Measurements from ENCODE around the gene RERE. TPM values are rescaled to one million over a fixed set of nuclear protein-coding genes. Genes with fewer than 3 reads are reported as not detected.

Gene RERE
- total and polyA plus RNA-seq, 2 donors (not counting 3 experiments of a cell fraction or from before 2014, with no cell fraction given), result 14.1 to 113 TPM

DNA sequence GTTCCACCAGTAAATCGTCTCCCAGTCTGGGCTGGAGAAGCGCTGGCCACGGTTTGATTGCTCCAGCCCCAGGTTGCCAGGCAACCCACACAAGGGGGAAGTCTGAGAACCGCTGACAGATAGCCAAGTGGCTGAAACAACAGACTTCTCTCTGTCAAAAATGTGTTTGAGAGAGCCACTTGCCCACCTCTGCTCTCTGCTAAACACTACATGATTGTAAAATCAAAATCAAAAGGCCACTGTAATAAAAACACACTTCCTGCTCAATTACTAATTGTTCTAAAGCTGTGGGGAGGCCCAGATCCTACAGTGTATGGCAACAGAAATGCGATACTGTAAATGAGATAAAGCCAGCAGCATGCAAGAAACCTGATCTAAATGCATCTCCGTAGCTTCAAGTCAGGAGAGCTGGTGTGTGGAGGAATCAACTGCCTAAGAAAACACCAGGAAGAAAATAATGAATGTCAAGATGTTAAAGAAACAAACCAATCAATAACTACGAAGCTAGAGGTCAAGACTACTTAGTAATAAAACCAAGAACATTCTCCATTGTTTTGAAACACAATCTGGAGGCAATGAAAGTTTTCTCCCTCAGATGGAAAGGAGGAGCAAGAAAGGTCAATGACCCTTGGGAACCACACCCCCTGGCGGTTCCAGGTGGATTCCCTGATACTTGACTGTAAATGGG, 378.3 kb downstream of the RERE start:
- Histone ChIP-seq H3K9me1 (replicated peaks; ENCODE audit: control insufficient read depth, extremely low read depth, insufficient read depth, low read length) (no peaks in the 10 kb centered on the region), H4K20me1 (replicated peaks; ENCODE audit: control insufficient read depth, extremely low read depth, insufficient read depth, low read length) (no peaks in the 10 kb centered on the region), H3K27ac (ENCODE audit: insufficient read depth, low read depth, low read length) (peak overlapping the region; percentile 35), H3K9ac (replicated peaks; ENCODE audit: extremely low read depth, insufficient read depth, low read length) (no peak overlapping the region), H3K4me3 (replicated peaks in 1 of 3; ENCODE audit: insufficient read depth in 1 of 3, low read depth in 1 of 3, low read length in 3 of 3) (no peak overlapping the region), H3K27me3 (ENCODE audit: control insufficient read depth in 2 of 2, insufficient read depth in 2 of 2, low read length in 2 of 2) (no peaks in the 10 kb centered on the region), H2AFZ (ENCODE audit: low read depth, low read length) (no peak overlapping the region), H3K79me2 (ENCODE audit: control insufficient read depth, insufficient read depth, low read length) (no peaks in the 10 kb centered on the region), H3K4me1 (ENCODE audit: control insufficient read depth, extremely low read depth, insufficient read depth, low read length) (peaks cover 11% of the 10 kb centered on the region), H3K9me3 (replicated peaks; ENCODE audit: control insufficient read depth, insufficient read depth, low read length) (no peaks in the 10 kb centered on the region), H3K4me2 (ENCODE audit: insufficient read depth, low read length) (peak overlapping the region; percentile 6), H3K36me3 (ENCODE audit: control insufficient read depth in 2 of 2, extremely low read depth in 1 of 2, insufficient read depth in 2 of 2, low read length in 2 of 2) (no peaks in the 10 kb centered on the region)
- no peak for TF ChIP-seq GATA2 (IDR thresholded peaks at IDR 0.05; ENCODE audit: insufficient read depth, insufficient read length, low read depth, low read length)
- TF ChIP-seq MYC (IDR thresholded peaks at IDR 0.05; ENCODE audit: low read depth, low read length), result no peak
- TF ChIP-seq POLR2AphosphoS5 (IDR thresholded peaks at IDR 0.05; ENCODE audit: insufficient read depth, low read depth, low read length), result no peak
- ChIA-PET POLR2A (no interaction called here), CTCF (interaction anchor here (0.8 to 1.7 kb wide), 8 partner anchors 10 to 410 kb away, joined by 3 to 4 read pairs (median 3); no protein-coding TSS in a partner anchor)
- DNase-seq (ENCODE audit: low read depth, low spot score), result peak; percentile 90
- no TSS peak for BruUV-seq (replicated peaks)
- FAIRE-seq, result peak; percentile 76
- dilution Hi-C loops (cut with MboI; ENCODE audit: extremely low pct_ligation_motif_present, low sequenced_read_pairs), result no loop called here
- intact Hi-C loops (cut with micrococcal nuclease), result no loop called here

DNA sequence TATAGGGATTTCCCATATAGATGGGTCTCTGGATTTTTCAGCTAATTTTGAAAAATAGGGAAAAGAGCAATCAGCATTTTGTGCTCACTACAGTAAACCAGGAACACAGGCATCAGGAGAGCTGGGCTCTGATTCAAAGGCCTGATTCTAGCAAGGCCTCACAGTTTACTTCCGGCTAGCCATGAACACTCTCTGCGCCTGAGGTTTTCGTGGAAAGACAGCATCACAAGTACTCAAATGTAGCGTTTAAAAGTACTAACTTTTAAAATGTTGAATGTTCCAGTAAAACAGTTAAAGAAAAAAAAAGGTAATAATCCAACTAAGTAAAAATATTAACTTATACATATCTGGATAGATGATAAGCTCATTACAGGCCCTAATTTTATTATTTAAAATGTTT, 379.0 kb downstream of the RERE start:
- dilution Hi-C loops (cut with MboI; ENCODE audit: extremely low pct_ligation_motif_present, low sequenced_read_pairs), result no loop called here
- TF ChIP-seq FOS (IDR thresholded peaks at IDR 0.05; ENCODE audit: borderline replicate concordance, insufficient read depth, low read length), result no peak
- TF ChIP-seq POLR2AphosphoS5 (IDR thresholded peaks at IDR 0.05; ENCODE audit: insufficient read depth, low read depth, low read length), result no peak
- TF ChIP-seq JUN (IDR thresholded peaks at IDR 0.05; ENCODE audit: borderline replicate concordance, insufficient read depth, insufficient read length, low read depth), result no peak
- no peak for TF ChIP-seq MYC (IDR thresholded peaks at IDR 0.05; ENCODE audit: low read depth, low read length)
- POLR2A ChIA-PET, result no interaction called here
- no peaks in the 10 kb centered on the region for H3K9me1 ChIP-seq (replicated peaks; ENCODE audit: control insufficient read depth, extremely low read depth, insufficient read depth, low read length)
- no peak for DNase-seq (ENCODE audit: low read depth, low spot score)
- no peak for FAIRE-seq
- H3K36me3 ChIP-seq (ENCODE audit: control insufficient read depth in 2 of 2, extremely low read depth in 1 of 2, insufficient read depth in 2 of 2, low read length in 2 of 2), result no peaks in the 10 kb centered on the region
- intact Hi-C loops (cut with micrococcal nuclease), result no loop called here
- no peaks in the 10 kb centered on the region for H3K27me3 ChIP-seq (ENCODE audit: control insufficient read depth in 2 of 2, insufficient read depth in 2 of 2, low read length in 2 of 2)
- H3K79me2 ChIP-seq (ENCODE audit: control insufficient read depth, insufficient read depth, low read length), result no peaks in the 10 kb centered on the region
- no peak overlapping the region for H3K4me2 ChIP-seq (ENCODE audit: insufficient read depth, low read length)
- peaks cover 11% of the 10 kb centered on the region for H3K4me1 ChIP-seq (ENCODE audit: control insufficient read depth, extremely low read depth, insufficient read depth, low read length)
- H3K9ac ChIP-seq (replicated peaks; ENCODE audit: extremely low read depth, insufficient read depth, low read length), result peak overlapping the region; percentile 22
- H2AFZ ChIP-seq (ENCODE audit: low read depth, low read length), result no peak overlapping the region
- no TSS peak for BruUV-seq (replicated peaks)
- H3K4me3 ChIP-seq (replicated peaks in 1 of 3; ENCODE audit: insufficient read depth in 1 of 3, low read depth in 1 of 3, low read length in 3 of 3), result no peak overlapping the region
- peak overlapping the region; percentile 27 for H3K27ac ChIP-seq (ENCODE audit: insufficient read depth, low read depth, low read length)
- H3K9me3 ChIP-seq (replicated peaks; ENCODE audit: control insufficient read depth, insufficient read depth, low read length), result no peaks in the 10 kb centered on the region
- CTCF ChIA-PET, result interaction anchor here (0.8 to 1.7 kb wide), 8 partner anchors 11 to 410 kb away, joined by 3 to 4 read pairs (median 3); no protein-coding TSS in a partner anchor
- H4K20me1 ChIP-seq (replicated peaks; ENCODE audit: control insufficient read depth, extremely low read depth, insufficient read depth, low read length), result no peaks in the 10 kb centered on the region
